Left lung (tissue), 10 donors: ENCODE measurements around the gene GREM1. TPM values are rescaled to one million over a fixed set of nuclear protein-coding genes. Genes with fewer than 3 reads are reported as not detected.

ENCODE experiments used
- ATAC-seq: fragments of 200-7000 bp; cut with Tn5 transposase; one replicate; pipeline ENCODE4 v1.9.1; 2020; ENCODE audit warnings: moderate library complexity
- DNase-seq, 4 donors: peaks; one replicate each; pipeline ENCODE4 v3.0.0-alpha.2; 2013 to 2020
- H3K27ac ChIP-seq, 2 donors: fragments of 200-600 bp; sonication (generic) in 1 of 2; one replicate each; pipeline versions ENCODE4 v1.5.0 to v1.8.0; 2020 to 2021
- H3K27me3 ChIP-seq, 2 donors: fragments of 200-600 bp; sonication (generic) in 1 of 2; one replicate each; pipeline versions ENCODE4 v1.5.0 to v1.8.0; 2020 to 2021
- H3K36me3 ChIP-seq, 2 donors: fragments of 200-600 bp; sonication (generic) in 1 of 2; one replicate each; pipeline versions ENCODE4 v1.5.0 to v1.8.0; 2020 to 2021
- H3K4me1 ChIP-seq, 2 donors: fragments of 200-600 bp; one replicate each; pipeline ENCODE4 v1.8.0; 2021
- H3K4me3 ChIP-seq, 2 donors: fragments of 200-600 bp; sonication (generic) in 1 of 2; one replicate each; pipeline versions ENCODE4 v1.5.0 to v1.8.0; 2020 to 2021; ENCODE audit warnings: mild to moderate bottlenecking in 1 of 2
- H3K9me3 ChIP-seq, 2 donors: fragments of 200-600 bp; sonication (generic) in 1 of 2; one replicate each; pipeline versions ENCODE4 v1.5.0 to v1.8.0; 2020 to 2021
- CTCF ChIP-seq, 2 donors: fragments of 200-600 bp; sonication (generic) in 1 of 2; IDR thresholded peaks; one replicate each; pipeline versions ENCODE4 v1.5.0 to v1.8.0; 2021; ENCODE audit warnings: antibody characterized with exemption in 2 of 2
- intact Hi-C, 2 donors: fragments of 100-400 bp; cut with DNase I; formaldehyde crosslinking; loops; one replicate each; pipeline versions ENCODE4 v1.11.2 to v1.14.2; 2022
- polyA plus RNA-seq, 6 donors: library from polyadenylated mRNA; unstranded; fragments of 120-200 nt; gene quantifications; one replicate each; pipeline ENCODE4 v1.2.1, GENCODE V29; 2013; ENCODE audit not compliant: insufficient read length in 6 of 6
- total RNA-seq, 2 donors: library from RNA; stranded (reverse); fragmentation: NEBNext Ultra II Directional; extraction: Animal tissue kit (Norgen Biotek cat#: 25700); gene quantifications; one replicate each; pipeline ENCODE4 v1.2.1, GENCODE V29; 2021
- donor health status: DM: no; HTN: yes; CAD: no.
- donor health status: DM: no; HTN: no; CAD: no.

Gene GREM1
- total and polyA plus RNA-seq, 8 donors = 0.01 to 2.2 (median 0.12) TPM

GRCh38 chr15:32790352-32790999 lies 72.7 kb downstream of the GREM1 start:
- Histone ChIP-seq H3K27ac (no peak overlapping the region), H3K36me3 (no peaks in the 10 kb centered on the region), H3K4me1 (no peaks in the 10 kb centered on the region), H3K27me3 (no peaks in the 10 kb centered on the region), H3K9me3 (no peaks in the 10 kb centered on the region), H3K4me3 (no peak overlapping the region)
- intact Hi-C loops = no loop called here
- no peak for TF ChIP-seq CTCF (IDR thresholded peaks at IDR 0.05)
- no peak for DNase-seq
- ATAC-seq = no peak

GRCh38 chr15:32792436-32792835 lies 74.6 kb downstream of the GREM1 start:
- no peak for DNase-seq

More at GRCh38 chr15:32792436-32792835, 74.6 kb downstream of the GREM1 start:
- H3K4me1 ChIP-seq = no peaks in the 10 kb centered on the region
- ATAC-seq = no peak
- no peaks in the 10 kb centered on the region for H3K27me3 ChIP-seq
- intact Hi-C loops = no loop called here
- no peaks in the 10 kb centered on the region for H3K9me3 ChIP-seq
- peaks cover 0 to 3% of the 10 kb centered on the region in 2 donors for H3K36me3 ChIP-seq
- no peak overlapping the region for H3K27ac ChIP-seq
- no peak for TF ChIP-seq CTCF (IDR thresholded peaks at IDR 0.05)
- H3K4me3 ChIP-seq = no peak overlapping the region

Other genes with a start within 250 kb of the GREM1 start
- 1 to 10 TPM; 7.4 to 9.6 TPM for gene GOLGA8N, start 124.5 kb upstream of the GREM1 start, total RNA-seq
- gene GOLGA8N, start 124.5 kb upstream of the GREM1 start, polyA plus RNA-seq = 10 to 100 TPM; 24.0 to 39.4 (median 34.0) TPM
- 10 to 100 TPM in 1 of 2 donors, 1 to 10 TPM in 1; 7.3 to 11.7 TPM for gene ARHGAP11A, start 102.5 kb upstream of the GREM1 start, total RNA-seq
- gene ARHGAP11A, start 102.5 kb upstream of the GREM1 start, polyA plus RNA-seq = 10 to 100 TPM; 26.2 to 65.7 (median 34.0) TPM
- gene SCG5, start 76.3 kb upstream of the GREM1 start, total RNA-seq = 10 to 100 TPM in 1 of 2 donors, under 1 TPM in 1; 0.73 to 10.8 TPM
- gene SCG5, start 76.3 kb upstream of the GREM1 start, polyA plus RNA-seq = 10 to 100 TPM in 2 of 6 donors, 1 to 10 TPM in 4; 6.0 to 12.7 (median 7.7) TPM